Right kidney (tissue), 9 donors: ENCODE measurements around the gene PGA5.
"Not testable (repeated sequence)": the region's sequence is repeated elsewhere in the genome, so short reads cannot be mapped to it uniquely, and the experiment has no call there.

Experiments used
- DNase-seq: peaks from one replicate; pipeline ENCODE4 v3.0.0-alpha.2; 2016
- long read RNA-seq, 8 donors: transcript quantifications; one replicate each; lab custom pipeline, GENCODE V29; 2026

PGA5 gene
- long read RNA-seq, donor 1 = 0 reads
- long read RNA-seq, donor 2 = 0 reads
- long read RNA-seq, donor 3 = 0 reads
- long read RNA-seq, donor 4 = 0 reads
- long read RNA-seq, donor 5, partial matches to known transcripts = 0 of 1 reads
- long read RNA-seq, donor 5, other reads (novel, unspliced or antisense) = 0 of 1 reads
- long read RNA-seq, donor 6 = 0 reads
- long read RNA-seq, donor 7, partial matches to known transcripts = 0 of 1 reads
- long read RNA-seq, donor 7, other reads (novel, unspliced or antisense) = 0 of 1 reads
- long read RNA-seq, donor 8 = 0 reads

GRCh38 chr11:61240875-61241274, at the start of gene PGA5:
Gene PGA5 (plus strand): TSS chr11:61241175. CDS start chr11:61241227, 52 bp downstream.
- DNase-seq = not testable (repeated sequence)

- peak; percentile 51 for DNase-seq
Measured at GRCh38 chr11:61193596-61193995, 47.4 kb upstream of the PGA5 start.

GRCh38 chr11:61194169-61194671, 46.8 kb upstream of the PGA5 start:
- DNase-seq = peak; percentile 58

DNA sequence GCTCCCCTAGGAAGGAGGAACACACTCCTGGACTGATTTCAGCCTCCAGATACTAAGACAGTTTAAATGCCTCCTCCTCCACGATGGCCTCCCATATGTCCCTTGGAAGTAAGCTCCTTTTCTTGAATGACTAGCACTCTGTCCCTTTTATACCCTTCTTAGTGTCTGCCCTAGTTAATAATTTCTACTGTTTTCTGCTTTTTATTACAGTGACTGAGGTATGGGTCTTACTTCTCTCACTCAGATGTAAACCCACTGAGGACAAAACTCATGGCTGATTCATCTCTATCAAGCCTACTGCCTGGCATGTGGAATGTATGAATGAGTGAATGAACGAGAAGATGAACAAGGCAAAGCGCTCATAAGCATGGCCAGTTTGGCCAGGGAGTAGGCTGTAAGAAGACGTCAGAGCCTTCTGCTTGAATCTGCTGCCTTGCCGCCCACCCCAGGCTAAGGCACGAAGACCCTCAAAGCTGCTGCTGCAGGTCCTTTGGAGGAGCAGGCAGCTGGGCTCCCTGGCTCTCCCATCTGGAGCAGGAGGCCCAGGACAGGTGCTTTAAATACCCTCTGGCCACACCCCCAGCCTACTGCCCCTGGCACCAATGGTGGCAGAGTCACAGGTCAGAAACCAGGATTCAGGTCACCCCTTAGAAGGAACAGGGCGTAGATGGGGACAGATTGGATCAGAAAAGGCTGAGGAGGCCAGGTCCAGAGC, 45.8 kb upstream of the PGA5 start:
- no peak for DNase-seq

- DNase-seq = peak; percentile 81
Measured at GRCh38 chr11:61195719-61196118, 45.3 kb upstream of the PGA5 start.

- no peak for DNase-seq
Measured at GRCh38 chr11:61198361-61198760, 42.6 kb upstream of the PGA5 start.

DNA sequence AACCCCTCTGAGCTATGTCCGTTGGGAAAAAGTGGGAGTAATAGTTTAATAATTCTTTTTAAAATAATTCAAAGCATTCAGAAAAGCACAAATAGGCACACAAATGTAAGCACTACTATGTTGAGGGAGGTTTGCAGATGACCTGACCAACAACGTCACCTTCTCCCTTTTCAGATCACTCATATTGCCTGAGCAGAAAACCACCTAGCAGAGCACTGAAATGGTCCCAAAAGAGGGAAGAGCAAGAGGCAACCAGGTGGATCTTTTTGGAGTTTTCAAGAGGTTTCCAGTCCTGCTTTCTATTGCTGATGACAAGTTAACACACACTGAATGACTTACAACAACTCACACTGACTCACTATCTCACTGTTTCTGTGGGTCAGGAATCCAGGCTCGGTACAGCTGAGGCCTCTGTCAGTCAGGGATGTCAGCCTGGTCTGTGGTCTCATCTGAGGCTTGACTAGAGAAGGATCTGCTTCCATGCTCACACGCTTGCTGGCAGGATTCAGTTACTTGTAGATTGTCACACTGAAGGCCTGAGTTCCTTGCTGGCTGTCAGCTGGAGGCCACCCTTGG, 41.9 kb upstream of the PGA5 start:
- no peak for DNase-seq

DNA sequence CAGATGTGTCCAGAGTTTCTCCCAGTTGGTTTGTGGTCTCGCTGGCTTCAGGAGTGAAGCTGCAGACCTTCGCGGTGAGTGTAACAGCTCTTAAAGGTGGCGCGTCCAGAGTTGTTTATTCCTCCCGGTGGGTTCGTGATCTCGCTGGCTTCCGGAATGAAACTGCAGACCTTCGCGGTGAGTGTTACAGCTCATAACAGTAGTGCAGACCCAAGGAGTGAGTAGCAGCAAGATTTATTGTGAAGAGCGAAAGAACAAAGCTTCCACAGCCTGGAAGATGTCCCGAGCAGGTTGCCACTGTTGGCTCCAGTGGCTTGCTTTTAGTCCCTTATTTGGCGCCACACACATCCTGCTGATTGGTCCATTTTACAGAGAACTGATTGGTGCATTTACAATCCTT, 39.5 kb upstream of the PGA5 start:
- no peak for DNase-seq

DNA sequence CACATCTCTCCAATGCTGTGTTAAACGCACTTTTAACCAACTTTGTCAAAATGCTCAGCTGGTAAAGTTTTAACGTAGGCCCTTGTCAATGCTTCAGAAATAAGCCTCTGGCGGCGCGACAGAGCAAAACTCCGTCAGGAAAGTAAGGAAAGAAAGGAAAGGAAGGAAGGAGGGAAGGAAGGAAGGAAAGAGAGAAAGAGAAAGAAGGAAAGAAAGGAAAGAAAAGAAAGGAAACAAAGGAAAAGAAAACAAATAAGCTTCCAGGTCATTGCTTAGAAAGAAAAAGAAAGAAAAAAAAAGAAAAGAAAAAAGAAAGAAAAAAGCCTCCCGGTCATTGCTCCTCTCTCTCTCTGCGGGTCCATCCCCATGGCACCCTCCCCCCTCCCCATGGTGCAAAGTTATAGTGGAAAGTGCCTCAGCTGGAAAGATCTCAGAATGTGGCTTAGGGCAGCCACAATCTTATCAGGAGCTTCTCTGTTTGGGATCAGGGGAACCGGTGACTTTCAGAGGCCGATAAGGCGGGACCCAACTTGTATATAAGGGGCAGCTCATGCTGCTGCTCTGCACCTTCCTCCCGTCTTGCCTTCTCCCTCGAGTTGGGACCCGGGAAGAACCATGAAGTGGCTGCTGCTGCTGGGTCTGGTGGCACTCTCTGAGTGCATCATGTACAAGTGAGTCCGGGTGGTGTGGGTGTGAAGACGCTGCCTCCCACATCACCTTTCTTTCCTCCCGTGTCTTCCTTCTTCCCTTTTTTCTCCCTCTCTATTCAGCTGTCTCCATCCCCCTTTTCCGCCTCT, 37.8 kb upstream of the PGA5 start, which contains the start of gene PGA3:
Gene PGA3 (plus strand): TSS at position 566 of the 797 bp plus-strand sequence. CDS start 50 bp downstream, at position 616.
- DNase-seq = not testable (repeated sequence)

- not testable (repeated sequence) for DNase-seq
Measured at GRCh38 chr11:61203873-61204272, 37.1 kb upstream of the PGA5 start.

GRCh38 chr11:61204502-61205059, 36.4 kb upstream of the PGA5 start:
- not testable (repeated sequence) for DNase-seq

DNA sequence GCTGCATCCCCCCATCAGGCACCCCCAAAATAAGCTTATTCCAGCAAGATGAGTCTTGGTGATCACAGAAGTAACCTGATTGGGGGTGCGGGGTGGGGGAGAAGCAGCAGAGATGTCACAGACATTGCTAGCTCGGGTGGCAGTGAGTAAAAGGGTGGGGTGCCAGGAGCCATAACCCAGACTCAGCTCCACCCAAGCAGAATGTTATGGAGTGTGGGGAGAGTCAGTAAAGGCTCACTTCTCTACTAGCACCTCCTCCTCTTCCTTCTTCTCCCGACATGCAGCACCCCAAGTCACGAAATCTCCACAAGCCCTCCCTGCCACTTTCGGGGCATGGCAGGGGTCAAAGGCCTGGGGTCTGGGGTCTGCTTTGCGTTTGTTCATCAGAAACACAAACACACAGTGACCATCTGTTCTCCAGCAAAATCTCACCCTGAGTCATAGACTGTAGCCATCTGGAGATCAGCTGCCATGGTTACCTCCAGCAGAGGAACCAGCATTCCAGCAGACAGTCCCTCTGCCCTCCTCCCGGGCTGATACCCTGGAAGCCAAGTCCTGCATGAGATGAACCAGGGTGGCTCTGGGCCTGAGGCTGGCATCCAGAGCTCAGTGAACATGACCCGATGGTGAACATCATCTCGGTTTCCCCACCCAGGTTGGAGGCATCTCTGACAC, 33.2 kb upstream of the PGA5 start:
- not testable (repeated sequence) for DNase-seq

DNA sequence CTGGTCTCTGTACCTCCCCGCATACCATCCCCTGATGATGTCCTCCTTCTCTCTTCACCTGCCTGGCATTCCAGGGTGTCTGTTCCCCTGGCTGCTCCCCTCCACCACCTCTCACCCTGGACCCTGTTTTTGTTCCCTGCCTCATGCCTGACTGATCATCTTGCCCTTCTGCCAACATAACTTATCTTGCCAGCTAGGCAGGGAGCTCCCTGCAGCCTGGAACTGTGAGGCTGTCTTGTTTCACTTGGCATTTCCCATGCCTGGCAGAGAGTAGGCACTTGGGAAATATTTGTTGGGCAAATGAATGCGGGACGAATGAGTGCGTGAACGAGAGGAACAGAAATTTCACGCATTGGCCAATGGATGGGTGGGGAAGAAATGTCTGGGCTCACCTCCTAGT, 30.3 kb upstream of the PGA5 start:
- DNase-seq = not testable (repeated sequence)

- DNase-seq = not testable (repeated sequence)
Measured at GRCh38 chr11:61211327-61211952, 29.5 kb upstream of the PGA5 start.

DNA sequence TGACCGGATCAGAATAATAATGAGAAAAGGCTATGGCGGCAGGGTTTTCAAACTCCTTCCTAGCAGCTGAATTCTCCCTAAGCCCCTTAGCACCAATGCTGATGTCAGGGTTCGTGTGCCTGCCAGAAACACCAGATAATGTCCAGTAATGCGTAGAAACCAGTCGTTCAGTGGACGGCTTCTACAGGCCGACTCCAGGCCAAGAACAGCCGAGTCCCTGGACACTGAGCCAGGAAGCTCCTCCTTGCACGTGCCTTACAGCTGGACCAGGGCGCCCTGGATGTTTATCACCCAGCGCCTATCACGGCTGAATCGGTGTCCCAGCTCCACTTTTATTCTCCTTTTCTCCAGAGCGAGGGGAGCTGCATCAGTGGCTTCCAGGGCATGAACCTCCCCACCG, 28.8 kb upstream of the PGA5 start:
- DNase-seq = not testable (repeated sequence)

DNA sequence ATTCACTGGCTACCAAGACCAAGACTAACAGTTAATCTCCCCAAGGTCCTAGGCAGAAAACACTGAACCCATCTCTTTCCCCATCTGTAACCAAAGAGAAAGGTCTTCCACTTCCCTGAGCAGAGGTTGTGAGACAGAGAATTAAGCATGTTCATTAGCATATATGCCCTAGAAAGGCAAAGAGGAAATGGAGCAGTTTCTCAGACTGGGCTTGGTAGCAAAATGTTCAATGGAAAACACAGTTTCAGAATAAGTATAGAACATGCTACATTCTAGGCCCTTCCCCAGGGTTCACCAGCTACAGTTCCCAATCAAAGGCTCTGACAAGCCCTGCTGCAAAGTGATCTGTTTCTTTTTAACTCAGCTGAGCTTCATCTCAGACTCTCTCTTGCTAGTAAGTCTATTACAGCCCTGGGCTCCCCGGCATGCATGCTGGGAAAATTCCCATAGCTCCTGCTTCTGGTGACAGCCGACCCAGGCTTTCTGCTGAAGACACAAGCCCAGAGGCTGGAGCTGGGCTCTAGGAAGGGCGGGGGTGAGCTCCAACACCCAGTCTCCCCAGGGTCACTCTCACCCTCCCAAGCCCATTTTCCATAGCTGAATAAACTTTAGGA, 27.2 kb upstream of the PGA5 start:
- DNase-seq = not testable (repeated sequence)

- not testable (repeated sequence) for DNase-seq
Measured at GRCh38 chr11:61218306-61218705, 22.7 kb upstream of the PGA5 start.

DNA sequence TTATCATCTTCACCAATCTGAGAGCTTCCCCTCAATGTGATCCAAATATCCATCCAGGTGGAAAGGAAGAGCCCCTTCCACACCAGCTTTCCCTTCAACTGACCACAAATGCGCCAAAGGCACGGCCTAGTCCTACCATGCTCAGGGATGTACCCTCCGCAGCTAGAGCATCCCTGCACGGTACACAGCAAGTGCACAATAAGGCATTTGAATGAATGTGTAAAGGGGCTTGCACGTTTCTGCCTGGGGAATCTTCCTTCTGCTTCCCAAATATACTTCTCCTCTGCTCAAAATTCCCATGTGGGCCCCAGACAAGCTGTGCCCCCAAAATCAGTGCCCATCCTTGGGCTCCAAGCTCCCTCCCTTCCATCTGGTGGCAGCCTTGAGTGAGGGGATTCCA, 22.0 kb upstream of the PGA5 start:
- not testable (repeated sequence) for DNase-seq

GRCh38 chr11:61222047-61222446, 18.9 kb upstream of the PGA5 start, which contains the start of gene PGA4:
Gene PGA4 (plus strand): TSS chr11:61222347. CDS start chr11:61222401, 54 bp downstream.
- DNase-seq = not testable (repeated sequence)

GRCh38 chr11:61222692-61223091, 18.3 kb upstream of the PGA5 start:
- DNase-seq = not testable (repeated sequence)
